ENCODE measurements around the gene RBP7.

The RBP7 gene

DNA sequence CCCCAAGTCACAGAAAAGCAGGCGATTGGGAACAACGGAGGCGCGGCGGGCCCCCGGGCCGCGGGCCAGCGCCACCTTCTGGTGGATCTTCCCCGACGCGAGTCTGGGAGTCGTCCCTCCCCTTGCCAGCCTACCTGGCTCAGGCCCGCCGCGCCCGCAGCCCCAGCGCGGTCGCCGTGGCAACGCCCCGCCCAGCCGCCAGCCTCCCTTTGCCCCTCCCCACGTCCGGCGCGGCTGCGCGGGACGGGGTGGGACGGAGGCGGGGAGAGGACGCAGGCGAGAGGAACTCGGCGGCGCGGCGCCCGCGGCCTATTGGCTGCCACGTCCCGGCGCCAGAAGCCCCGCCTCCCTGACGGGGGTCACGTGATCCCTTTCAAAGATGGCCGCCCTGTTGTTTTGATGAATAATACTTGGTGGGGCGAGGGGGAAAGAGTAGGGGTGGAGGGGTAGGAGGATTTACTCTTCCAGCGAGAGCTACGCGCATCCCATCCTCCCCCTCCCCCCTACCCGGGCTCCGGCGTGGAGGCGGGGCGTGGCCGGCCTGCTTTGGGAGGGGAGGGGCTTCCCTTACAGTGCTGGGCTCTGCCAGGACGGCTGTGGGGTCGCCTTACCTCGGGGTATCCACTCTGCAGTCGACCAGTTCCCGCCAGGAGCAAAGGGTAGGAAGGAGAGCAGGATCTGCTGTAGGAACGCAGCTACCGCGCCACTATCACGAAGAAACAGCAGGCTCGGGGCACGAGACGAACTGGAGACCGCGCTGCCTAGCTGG lies 35.7 kb downstream of the RBP7 start, which contains the start of gene UBE4B:
TSS of gene UBE4B (plus strand) at position 369 of the 769 bp plus-strand sequence. CDS start 713 bp downstream, outside the sequence.
- peak; percentile 99 for DNase-seq

DNA sequence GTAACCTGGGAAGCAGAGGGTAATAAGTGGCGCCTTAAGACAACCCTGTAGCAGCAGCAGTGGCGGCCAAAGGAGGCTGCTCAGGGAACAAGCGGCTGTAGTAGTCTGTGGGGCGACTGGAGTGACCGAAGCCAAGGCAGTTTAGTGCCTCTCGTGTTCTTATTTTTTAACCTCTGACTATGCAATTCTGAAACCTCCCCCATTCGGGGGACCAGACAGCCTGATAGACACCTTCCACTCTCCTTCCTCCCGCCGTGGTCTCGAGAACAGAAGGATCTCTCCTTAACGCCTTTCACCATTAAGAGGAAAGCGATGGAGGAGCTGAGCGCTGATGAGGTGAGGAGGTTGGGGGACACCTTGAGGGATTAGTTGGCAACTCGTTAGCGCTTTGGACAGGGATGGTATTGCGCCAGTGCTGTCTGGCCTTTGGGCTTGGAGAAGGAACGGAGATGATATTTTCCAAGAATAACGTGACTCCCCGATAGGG lies 36.4 kb downstream of the RBP7 start:
- DNase-seq: peak; percentile 11

DNA sequence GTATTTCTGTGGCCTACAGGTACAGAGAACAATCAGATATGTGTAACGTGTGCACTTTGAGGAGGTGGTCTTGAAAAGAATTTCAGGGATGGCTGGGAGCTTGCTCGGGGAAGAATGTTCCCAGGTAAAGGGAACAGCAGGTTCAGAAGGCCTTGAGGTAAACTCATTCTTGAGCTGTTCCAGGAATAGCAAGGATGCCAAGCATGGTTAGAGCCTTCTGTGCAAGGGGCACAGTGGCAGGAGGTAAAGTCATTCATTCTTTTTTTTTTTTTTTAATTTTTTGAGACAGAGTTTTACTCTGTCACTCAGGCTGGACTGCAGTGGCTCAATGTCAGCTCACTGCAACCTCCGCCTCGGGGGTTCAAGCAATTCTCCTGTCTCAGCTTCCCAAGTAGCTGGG lies 45.7 kb downstream of the RBP7 start:
- no peak for DNase-seq

DNA sequence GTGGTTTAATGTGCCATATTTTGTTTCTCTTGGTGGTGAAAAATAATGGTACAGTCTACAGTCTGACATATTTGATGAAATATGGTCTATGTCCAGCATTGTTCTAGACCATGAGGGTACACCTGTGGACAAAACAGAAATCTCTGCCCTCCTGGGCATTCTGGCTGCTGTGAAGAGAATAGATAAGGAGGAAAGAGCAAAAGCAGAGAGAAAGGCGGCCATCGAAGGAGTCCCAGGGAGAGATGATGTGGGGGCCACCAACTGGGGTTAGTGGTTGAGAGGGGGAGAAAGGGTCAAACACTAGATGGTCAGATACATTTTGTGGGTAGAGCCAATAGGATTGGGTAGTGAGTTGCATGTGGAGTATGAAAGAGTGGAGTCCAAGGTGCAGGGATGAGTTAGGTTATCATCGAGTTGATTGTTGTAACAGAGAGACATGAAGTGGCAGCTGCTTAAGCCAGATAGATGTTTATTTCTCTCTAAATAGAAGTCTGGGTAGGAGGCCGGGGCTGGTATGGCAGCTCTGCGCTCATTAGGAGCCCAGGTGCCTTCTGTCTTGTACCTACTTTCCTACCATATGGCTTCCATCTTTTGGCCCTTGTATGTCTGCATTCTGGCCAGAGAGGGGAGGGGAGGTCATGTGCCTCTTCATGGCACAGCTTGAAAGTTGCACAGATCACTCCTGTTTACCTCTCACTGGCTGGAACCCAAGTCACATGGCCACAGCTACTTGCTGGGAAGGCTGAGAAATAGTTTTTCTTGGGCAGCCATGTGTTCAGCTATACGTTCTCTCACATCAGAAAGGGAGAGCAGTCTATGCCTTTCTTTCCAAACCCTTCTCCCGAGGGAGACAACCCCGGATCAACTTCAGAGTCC lies 48.7 kb downstream of the RBP7 start:
- DNase-seq: no peak

DNA sequence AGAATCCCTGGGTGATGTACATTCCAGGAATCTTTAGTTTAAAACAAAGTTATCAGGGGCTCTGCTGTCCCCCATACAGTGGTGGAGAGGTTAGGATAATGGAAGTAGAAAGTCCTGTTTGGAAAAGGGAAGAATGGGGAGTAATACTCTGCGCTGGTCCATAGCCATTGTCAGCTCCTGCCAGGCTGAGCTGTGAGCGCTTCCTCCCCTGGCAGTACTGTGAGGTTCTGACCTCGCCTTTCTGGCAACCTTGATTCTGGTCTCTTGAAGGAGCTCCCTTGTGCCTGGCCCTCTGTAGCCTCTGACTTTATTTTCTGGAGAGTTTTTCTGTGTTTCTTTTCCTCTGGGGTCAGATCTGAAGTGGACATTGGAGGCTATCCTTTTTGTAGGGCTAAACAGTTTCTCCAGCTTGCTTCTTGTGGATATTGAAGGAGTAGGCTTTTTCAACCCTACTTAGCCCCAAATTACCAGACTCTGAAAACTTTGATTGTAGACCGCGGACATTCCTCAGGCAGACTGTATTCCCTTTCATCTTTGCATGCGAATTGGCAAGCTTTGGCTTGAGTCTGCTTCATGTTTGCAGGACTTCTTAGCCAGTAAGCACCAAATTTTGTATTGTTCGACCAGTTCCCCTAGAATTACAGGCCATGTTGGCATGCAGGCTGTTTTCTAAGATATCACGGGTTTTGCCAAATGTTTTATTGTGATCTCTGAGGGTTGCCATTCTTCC lies 49.5 kb downstream of the RBP7 start:
- DNase-seq: no peak

DNA sequence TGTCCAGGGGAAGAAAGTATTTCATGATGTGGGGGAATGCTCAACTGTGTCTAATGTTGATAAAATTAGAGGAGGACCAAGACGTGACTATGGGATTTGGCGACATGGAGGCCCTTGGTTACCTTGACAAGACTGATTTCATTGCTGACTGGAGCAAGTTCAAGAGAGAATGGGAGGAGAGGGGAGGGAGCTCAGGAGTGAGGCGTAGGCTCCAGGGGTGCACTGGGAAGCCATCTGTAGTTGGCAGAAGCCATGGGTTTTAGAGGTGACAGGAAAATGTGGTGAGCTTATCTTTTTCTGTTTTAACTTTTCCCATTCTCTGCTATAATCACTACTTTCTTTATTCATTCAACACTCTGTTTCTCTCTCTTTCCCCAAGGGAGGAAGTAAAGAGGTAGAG lies 51.6 kb downstream of the RBP7 start:
- no peak for DNase-seq

DNA sequence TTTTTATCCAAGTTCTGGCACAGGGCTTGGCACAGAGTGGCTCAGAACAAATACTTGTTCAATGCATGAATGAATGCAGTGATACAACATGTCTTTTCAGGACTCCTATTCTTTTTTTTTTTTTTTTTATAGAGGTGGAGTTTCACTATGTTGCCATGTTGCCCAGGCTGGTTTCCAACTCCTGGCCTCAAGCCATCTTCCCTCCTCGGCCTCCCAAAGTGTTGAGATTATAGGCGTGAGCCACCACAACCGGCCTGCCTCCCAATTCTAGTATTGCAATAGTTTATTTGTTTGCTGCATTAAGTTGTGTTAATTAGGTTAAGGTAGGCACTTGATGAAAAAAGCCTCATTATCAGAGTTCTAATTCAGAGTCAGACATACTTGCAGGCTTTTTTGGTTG lies 53.6 kb downstream of the RBP7 start:
- no peak for DNase-seq

DNA sequence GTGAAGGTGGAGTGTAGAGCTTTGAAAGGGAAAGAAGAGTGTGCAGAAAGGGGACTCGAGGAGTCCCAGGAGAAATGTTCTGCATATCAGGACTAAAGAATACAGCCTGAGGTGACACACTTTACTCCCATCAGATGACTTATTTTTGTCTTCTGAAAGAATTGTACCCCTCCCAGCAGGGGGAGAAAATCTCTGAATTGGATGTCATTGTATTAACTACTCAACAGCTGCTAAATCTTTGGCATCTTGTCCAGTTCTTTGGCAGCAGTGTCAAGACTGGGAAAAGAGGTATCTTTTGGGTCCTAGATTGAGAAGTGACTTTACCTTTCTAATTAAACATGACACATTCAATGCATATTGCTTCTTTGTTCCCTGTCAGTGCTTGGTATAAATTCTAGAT lies 54.6 kb downstream of the RBP7 start:
- DNase-seq: no peak

DNA sequence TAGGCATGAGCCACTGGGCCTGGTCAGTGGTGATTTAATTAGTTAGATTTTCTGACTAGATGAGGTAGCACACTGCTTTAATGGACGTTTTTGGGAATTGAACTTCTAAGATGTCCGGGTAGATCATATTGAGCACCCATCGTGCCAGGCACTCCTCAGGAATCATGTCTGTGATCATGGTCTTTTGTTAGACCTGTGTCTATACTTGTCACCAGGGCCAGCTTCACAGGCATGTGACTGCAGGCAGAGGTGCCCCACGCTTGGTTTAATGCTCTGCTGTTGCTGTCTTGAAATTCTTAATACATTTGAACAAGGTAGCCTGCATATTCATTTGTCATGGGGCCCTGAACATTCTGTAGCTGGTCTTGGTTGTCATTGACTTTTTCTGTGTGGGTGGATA lies 55.3 kb downstream of the RBP7 start:
- DNase-seq: no peak

DNA sequence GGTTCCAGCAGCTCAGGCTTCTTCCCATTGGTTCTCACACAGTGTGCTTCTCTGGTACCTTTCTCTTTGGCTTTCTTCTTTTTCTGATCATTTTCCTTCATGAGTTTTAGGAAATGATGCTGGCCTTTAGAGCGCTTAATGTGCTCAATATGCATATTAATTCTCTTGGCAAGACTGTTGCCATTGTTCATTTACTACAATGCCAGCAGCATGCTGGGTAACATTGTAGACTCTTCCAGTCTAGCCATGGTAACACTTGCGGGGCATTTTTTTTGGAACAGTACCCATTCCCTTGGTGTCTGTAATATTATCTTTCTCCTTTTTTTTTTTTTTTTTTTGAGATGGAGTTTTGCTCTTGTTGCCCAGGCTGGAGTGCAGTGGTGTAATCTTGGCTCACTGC lies 57.4 kb downstream of the RBP7 start:
- no peak for DNase-seq

DNA sequence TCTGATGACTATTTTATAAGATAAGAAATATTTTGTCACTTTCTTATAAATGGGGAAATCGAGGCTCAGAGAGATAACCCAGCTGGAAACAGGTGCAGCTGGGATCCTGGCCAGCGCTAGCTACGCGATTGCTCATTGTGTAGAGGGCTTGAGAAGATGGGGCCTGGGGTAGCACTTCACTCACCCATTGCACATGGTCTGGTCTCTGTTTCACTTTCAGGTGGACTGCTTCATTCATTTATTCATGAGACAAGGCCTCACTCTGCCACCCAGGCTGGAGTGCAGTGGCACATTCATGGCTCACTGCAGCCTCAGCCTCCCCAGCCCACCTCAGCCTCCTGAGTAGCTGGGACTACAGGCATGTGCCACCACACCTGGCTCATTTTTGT lies 59.6 kb downstream of the RBP7 start:
- DNase-seq: no peak

DNA sequence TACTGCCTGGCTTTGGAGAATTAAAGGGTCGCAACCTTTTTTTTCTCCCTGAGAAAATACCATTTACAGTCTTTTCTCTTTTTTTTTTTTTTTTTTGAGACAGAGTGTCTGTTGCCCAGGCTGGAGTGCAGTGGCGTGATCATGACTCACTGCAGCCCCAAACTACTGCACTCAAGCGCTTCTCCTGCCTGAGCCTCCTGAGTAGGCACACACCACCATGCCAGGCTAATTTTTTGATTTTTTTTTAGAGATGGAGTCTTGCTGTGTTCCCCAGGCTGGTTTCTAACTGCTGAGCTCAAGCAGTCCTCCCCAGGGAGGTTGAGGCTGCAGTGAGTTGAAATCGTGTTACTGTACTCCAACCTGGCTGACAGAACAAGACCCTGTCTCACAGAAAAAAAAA lies 60.3 kb downstream of the RBP7 start:
- no peak for DNase-seq

DNA sequence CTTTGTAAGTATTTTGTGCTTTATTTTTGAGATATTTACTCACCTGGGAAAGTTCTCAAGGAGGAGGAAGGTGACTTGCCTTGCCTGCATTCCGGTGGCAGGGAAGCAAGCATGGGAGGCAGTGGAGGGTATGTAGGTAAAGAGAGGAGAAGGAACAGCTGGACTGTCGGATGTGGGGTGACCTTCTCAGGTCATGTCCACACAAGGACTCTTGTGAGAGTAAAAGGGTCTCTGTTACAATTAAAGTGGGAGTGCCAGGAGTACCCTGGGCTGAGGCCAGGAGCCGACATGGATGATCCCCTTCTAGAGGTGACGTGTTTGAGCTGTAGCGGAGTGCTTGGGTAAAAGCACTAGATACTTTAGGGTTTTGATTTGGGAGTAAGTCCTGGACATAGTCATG lies 60.8 kb downstream of the RBP7 start:
- DNase-seq: no peak

DNA sequence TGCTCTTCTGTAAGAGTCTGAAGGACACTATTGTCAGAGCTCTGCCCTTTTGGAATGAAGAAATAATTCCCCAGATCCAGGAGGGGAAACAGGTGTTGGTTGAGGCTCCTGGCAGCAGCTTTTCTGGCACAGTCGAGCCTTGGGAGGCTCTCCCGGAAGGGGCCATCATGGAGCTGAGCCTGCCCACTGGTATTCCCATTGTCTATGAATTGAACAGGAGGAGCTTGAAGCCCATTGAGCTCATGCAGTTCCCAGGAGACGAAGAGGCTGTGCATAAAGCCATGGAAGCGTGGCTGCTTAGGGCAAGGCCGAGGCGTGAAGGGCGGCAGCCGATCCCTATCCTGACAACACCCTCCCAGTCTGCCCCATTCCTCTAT lies 62.3 kb downstream of the RBP7 start:
- no peak for DNase-seq

DNA sequence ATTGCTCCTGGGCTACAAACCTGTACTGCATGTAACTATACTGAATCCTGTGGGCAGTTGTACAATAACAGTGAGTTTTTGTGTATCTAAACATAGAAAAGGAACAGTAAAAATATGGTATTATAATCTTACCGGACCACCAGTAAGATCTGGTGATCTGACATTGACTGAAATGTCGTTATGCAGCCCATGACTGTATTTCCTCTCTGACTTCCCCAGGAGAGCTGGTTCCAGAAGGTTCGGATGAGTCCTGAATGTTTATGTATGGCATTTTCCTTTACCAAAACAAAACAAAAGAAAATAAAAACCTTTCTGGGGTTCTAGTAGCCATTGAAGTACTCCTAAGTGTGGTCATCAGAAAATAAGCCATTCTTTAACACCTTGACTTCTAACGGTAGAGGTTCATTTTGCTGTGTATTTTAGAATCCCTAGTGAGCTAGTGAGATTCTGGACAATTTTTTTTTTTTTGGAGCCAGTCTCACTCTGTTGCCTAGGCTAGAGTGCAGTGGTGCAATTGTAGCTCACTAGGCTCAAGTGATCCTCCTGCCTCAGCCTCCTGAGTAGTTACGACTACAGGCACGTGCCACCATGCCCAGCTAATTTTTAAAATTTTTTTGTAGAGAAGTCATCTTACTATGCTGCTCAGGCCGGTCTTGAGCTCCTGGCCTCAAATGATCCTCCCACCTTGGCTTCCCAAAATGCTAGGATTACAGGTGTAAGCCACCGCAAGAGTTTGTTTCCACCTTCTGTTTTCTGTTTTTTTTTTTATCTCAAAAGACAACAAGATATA lies 63.5 kb downstream of the RBP7 start:
- DNase-seq: no peak

DNA sequence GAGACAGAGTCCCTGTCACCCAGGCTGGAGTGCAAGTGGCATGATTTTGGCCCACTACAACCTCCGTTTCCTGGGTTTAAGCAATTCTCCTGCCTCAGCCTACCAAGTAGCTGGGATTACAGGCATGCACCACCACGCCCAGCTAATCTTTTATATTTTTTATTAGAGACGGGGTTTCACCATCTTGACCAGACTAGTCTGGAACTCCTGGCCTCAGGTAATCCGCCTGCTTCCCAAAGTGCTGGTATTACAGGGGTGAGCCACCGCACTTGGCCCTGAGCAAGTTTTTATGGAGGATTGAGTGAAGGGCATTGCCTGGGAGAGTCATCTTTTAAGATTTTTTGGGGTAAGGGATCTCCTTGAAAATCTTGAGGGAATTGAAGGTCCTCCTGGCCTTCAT lies 64.2 kb downstream of the RBP7 start:
- no peak for DNase-seq

DNA sequence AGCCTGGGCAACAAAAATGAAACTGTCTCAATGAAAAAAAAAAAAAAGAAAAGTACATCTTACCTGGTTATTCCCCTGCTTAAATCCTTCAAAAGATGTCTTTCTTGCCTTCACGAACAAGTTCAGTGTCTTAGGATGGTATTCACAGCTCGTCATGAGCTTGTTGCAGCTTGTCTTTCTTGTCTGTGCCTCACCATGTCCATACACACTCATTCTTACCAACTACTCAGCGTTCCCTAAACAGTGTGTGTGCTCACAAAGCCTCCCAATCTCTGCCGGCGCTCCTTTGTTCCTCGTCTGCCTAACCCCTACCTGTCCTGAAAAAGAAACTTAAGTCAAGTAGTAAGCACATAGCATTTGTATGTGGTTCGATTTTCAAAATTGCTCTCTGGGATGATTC lies 66.8 kb downstream of the RBP7 start:
- DNase-seq: no peak

DNA sequence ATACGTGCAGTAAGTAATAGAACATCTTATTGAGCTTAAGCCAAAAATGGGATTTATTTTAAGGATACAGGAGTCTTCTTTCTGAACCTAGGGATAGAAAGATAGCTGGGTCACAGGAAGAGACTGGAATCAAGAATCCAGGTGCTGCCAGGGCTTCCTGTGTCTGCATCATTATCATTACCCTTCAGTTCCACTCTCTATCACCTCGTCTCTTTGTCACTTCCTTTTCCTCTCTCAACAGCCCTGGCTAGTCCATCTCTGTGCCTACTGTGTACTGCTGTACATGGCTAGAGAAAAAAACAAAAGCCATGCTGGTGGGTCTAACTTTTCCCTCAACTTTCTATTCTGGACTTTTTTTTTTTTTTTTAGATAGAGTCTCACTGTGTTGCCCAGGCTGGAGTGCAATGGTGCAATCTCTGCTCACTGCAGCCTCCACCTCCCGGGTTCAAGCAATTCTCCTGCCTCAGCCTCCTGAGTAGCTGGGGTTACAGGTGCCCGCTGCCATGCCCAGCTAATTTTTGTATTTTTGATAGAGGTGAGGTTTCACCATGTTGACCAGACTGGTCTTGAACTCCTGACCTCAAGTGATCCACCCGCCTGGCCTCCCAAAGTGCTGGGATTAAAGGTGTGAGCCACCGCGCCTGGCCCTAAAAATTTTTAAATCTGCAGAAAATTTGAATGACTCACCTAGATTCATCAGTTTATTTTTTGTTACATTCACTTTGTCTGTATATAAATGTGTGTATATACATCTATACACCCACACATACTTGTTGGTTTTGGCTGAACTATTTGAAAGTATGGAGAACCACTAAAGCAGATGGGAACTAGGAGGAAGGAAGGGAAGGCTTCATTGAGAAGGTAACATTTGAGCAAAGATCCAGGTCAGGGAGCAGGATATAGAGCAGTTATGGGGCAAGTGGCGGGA lies 67.7 kb downstream of the RBP7 start:
- DNase-seq: no peak

DNA sequence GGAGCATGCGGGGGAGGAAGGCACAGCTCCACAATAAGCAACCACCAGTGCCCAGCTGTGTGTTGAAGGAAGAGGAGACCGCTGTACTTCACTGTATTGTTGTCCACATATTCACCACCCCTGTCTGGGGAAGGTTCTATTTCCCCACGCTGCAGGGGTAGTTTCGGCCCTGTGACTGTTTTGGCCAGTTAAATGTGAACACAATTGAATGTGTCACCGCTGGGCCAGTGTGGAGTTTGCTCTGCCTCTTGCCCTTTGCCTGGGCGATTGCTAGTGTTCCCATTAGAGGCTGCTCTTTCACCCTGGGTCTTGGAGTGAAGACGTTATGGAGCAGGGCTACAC lies 68.3 kb downstream of the RBP7 start:
- no peak for DNase-seq

All from stimulated activated CD4-positive, alpha-beta T cell treated with anti-CD3 and anti-CD28 coated beads, Interleukin-1b, Interleukin-23, amount 100 ng/mL, for 48 hours (primary cell).